GM12874 (cell line): Measurements from ENCODE around the gene YOD1.

Experiments used
- CTCF ChIP-seq: IDR thresholded peaks from 2 replicates; pipeline ENCODE4 v1.5.1; 2011; ENCODE audit warnings: low read depth, mild to moderate bottlenecking, control low read depth, low read length, moderate library complexity; ENCODE audit not compliant: insufficient read depth

The YOD1 gene

GRCh38 chr1:207024202-207025145 lies 26.5 kb downstream of the YOD1 start:
- no peak for TF ChIP-seq CTCF

DNA sequence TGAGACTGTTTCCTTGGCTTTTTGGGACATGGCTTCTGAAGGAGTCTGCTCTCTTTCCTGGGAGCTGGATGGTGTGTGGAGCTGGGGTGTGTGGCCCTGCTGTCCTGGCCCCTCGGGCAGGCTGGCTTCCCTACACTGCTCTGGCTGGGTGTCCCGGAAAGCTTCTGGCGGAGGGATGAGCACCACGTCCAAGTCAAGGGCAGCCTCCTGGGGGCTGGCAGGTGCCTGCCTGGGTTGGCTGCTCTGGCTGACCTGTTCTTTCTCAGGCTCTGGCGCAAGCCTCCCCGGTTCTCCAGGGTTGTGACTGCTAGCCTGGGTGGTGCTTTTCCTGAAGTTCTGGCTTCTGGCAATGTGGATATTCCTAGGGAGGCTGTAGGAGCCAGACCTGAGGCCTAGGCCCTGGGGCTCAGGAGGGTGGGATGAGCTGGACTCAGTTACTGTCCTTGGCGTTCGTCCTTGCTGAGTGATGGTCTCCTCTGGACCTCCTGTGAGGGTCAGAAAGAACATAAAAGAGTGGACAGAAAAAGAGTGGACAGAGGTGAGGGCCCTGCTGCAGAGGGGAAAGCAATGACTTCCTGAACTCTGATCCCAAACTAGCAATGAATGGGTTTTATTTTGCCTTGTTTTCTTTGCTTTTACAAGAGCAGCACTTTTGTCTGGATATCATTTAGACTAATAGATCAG lies 27.9 kb downstream of the YOD1 start:
- TF ChIP-seq CTCF = no peak

DNA sequence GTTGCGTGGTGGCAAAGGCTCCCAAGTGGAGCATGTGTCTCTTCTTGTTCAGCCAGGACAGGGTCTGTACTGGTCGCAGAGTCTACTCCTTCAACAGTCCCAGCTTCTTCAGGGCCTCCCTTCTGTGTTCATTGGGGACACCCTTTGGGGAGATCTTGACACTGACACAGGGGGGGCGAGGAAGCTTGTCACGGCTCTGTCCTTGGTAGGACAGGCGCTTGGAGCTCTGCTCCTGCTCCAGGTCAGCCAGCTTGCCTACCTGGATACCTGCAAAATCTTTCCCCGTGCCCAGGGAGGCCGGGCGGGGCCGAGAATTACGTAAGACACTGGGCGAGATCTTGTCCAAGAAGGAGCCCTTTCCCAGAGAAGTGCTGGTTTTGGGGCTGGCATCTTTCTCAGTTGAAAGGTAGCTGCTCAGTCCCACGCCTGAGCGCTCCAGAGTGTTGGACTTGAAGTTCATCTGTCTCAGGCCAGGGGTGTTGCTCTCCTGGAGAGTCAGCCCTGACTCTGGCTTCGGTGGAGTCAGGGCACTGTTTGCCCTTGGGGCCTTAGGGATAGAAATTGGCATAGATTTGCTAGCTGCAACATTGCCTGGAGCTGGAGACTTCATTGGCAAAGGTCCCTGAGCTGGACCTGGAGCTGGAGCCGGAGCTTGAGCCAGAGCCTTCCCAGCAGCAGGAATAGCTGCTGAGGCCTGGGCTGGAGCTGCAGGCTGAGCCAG lies 29.0 kb downstream of the YOD1 start:
- no peak for TF ChIP-seq CTCF

DNA sequence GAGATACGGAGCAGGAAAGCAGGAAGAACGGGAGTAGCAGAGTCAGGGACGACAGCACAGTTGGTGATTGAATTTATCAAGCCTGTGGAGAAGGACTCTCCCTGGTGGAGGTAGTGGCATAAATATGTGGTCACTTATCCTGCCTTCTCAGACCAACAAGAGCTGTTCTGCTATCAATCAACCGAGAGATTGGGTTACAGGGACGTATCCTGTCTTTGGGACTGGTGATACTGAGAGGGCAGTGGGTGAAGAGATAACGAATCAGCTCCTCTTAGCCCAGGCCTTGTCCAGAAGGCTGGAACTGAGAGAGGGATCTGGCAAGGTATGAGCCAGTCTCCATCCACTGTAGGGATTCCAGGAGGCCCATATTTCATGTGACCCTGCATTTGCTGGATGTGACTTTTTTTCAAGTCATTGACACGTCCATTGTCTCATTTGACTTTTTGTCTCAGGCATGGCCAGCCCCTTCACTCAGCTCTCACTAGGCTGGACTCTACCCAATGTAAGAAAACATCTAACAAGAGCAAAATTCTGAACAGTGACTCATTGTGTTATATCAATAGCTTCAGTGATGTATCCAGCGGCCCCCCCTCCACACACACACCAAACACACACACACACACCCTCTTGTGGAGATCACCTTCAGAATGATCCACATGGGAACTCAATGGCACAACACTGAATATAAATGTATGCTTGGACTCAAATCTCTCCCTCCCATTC lies 29.7 kb downstream of the YOD1 start:
- no peak for TF ChIP-seq CTCF

DNA sequence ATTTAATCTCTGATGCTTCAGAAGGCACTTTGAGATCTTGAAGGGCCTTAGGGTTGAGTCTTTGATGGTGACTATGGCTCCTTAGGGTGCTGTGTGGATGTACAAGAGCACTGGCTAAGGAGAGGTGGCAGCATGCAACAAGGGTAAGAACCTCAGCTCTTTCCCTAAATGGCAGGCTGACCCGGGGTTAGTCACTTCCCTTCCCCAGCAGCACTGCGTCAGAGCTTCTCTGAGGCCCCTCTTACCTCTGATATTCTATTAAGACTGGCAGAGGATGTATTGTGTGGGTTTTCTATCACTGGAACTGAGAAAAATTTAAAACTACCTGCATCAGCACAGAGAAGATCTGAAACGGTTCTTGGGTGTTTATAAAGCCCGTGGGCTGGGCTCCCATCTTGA lies 30.3 kb downstream of the YOD1 start:
- no peak for TF ChIP-seq CTCF

DNA sequence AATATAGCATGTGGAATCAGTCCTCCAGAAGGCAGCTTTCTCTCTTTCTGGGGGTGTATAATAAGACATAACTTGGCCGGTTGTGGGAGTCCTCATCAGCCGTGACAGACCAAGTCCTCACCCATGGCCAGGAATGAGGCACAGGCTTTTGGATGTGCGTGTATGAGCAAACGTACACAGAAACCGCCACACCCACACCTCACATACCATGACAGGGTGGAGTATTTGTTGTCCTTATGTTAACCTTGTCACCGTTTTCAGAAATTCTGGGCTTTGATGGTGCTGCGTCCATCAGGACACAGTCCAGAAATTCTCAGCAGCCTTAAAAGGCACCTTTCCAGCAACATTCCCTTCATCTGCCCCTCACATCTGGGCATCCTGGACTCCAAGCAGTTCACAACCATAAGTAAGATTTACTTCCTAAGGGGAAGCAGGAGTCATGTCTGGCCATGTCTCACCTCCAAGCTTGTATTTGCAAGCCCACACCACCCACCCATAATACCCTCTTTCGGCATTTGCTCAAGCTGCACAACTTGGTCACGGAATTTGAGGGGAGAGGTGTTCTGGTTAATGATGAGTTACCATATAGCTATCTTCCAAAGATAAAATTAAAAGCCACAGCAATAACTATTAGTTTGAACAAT lies 30.8 kb downstream of the YOD1 start:
- no peak for TF ChIP-seq CTCF
